ENCODE results near the gene BTBD8. TPM values are rescaled to one million over a fixed set of nuclear protein-coding genes. Genes with fewer than 3 reads are reported as not detected.

Gene BTBD8
- total RNA-seq, 4 donors from 2014 or later, result 3.7 to 15.2 (median 4.5) TPM

DNA sequence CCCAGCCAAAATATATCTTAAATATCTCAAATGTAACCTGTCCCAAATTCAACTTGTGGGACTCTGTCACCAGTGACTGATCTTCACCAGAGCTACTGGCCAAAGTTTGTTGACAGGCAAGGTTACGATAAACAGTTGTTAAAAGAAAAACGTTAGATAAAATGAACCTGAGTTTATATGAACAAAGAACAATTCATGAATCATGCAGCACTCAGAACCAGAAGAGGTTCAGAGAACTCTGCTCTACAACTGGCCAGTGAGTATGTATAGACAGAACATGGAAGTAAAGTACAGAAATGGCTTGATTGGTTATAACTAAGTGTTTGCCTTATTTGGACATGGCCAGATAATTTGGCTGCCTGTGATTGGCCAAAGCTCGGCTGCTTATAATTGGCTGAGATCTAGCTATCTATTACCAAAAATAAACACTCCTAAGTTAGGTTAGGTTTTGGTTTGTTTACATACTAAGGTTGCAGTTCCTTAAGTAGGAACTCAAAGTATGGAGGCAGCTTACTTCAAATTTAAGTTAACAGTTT is 25.5 kb downstream of the BTBD8 start:
- intact Hi-C loops (cut with DNase I; ENCODE audit: low total_unique reads), result no loop called here

DNA sequence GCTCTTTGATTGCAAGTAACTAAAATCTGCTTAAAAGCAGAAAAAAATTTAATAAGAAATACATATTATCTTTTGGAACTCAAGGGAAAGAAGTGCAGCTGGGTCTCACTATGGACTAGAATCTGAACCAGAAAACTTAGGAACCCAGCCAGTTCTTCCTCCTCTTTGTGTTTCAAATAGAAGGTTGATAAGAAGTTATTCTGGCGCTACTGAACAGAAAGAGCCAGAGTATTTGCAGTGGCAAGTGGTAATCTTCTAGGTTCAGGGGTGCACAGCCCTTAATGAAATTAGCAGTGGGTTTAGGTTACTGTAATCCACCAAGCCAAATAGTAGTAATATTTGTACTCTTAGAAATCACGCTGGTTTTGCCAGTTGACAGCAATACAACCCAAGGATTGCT is 28.5 kb downstream of the BTBD8 start:
- Histone ChIP-seq H3K4me1 (no peaks in the 10 kb centered on the region), H3K36me3 (no peaks in the 10 kb centered on the region), H3K27me3 (no peaks in the 10 kb centered on the region), H3K9me3 (no peaks in the 10 kb centered on the region), H3K27ac (no peak overlapping the region), H3K4me3 (no peak overlapping the region)
- DNase-seq, result no peak
- intact Hi-C loops (cut with DNase I; ENCODE audit: low total_unique reads), result no loop called here
- TF ChIP-seq, protein P1, sequence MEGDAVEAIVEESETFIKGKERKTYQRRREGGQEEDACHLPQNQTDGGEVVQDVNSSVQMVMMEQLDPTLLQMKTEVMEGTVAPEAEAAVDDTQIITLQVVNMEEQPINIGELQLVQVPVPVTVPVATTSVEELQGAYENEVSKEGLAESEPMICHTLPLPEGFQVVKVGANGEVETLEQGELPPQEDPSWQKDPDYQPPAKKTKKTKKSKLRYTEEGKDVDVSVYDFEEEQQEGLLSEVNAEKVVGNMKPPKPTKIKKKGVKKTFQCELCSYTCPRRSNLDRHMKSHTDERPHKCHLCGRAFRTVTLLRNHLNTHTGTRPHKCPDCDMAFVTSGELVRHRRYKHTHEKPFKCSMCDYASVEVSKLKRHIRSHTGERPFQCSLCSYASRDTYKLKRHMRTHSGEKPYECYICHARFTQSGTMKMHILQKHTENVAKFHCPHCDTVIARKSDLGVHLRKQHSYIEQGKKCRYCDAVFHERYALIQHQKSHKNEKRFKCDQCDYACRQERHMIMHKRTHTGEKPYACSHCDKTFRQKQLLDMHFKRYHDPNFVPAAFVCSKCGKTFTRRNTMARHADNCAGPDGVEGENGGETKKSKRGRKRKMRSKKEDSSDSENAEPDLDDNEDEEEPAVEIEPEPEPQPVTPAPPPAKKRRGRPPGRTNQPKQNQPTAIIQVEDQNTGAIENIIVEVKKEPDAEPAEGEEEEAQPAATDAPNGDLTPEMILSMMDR (IDR thresholded peaks at IDR 0.05), result no peak
- no peak for TF ChIP-seq POLR2A (IDR thresholded peaks at IDR 0.05)

More for the DNA sequence above, 25.5 kb downstream of the BTBD8 start:
- TF ChIP-seq, protein P1 (IDR thresholded peaks at IDR 0.05), result no peak
- TF ChIP-seq POLR2A (IDR thresholded peaks at IDR 0.05), result no peak
- Histone ChIP-seq H3K36me3 (no peaks in the 10 kb centered on the region), H3K4me1 (no peaks in the 10 kb centered on the region), H3K27me3 (no peaks in the 10 kb centered on the region), H3K4me3 (no peak overlapping the region), H3K9me3 (no peaks in the 10 kb centered on the region), H3K27ac (no peak overlapping the region)
- no peak for DNase-seq

DNA sequence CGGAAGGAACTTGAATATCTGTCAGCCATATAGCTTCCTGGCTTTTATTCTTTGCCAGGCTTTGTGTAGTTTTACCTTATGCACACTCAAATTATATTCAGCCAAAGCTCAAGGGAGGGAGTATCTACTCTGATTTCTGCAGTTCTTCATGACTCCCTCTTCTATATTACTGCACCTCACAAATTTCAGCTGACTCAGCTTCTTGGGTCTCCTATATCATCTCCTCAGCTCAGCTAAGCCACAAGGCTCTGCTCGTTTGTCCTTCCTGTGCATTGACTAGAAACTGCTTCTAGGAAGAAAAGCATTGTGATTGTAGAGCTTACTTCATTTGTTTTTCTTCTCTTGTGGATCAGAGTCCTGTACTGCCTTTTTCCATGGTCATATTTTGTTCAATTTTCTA is 37.4 kb downstream of the BTBD8 start:
- H3K4me1 ChIP-seq, result no peaks in the 10 kb centered on the region
- H3K27me3 ChIP-seq, result no peaks in the 10 kb centered on the region
- TF ChIP-seq, protein P1 (IDR thresholded peaks at IDR 0.05), result no peak
- TF ChIP-seq POLR2A (IDR thresholded peaks at IDR 0.05), result no peak
- H3K9me3 ChIP-seq, result no peaks in the 10 kb centered on the region
- no peaks in the 10 kb centered on the region for H3K36me3 ChIP-seq
- no peak overlapping the region for H3K4me3 ChIP-seq
- intact Hi-C loops (cut with DNase I; ENCODE audit: low total_unique reads), result no loop called here
- no peak for DNase-seq
- no peak overlapping the region for H3K27ac ChIP-seq

DNA sequence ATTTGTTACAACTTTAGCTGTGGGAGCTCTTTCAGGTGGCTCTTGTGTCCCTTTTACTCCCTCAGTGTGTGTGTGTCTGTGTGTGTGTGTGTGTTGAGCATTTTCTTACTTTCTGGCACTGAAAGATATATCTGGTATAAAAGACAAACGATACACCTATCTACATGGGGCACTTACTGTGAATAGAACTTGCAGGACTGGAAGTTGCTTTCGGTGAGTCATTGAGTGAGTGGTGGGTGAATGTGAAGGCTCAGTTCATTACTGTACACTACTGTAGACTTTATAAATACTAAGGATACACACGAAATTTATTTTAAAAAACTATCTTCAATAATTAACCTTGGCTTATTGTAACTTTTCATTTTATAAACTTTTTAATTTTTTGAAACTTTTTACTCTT is 38.7 kb downstream of the BTBD8 start:
- DNase-seq, result no peak

DNA sequence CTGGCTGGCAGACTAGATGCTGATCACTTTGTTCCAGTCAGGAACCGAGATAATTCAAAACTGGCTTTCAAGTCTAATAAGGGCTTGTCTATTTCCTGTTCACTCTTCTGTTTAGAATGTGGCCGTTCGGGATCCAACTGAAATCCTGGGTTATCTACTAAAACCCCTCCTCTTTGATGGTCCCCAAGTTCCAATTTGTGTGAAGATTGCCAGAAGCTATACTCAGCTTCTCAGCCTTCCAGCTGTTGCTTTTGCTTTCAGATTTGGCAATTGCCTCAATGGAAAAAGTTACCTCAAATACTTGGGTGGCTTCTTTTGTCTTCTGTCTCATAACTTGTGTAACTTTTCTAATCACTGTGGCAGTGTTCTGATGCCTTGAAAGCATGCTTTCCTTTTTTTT is 43.7 kb downstream of the BTBD8 start:
- no peaks in the 10 kb centered on the region for H3K36me3 ChIP-seq
- DNase-seq, result no peak
- TF ChIP-seq POLR2A (IDR thresholded peaks at IDR 0.05), result no peak
- TF ChIP-seq, protein P1 (IDR thresholded peaks at IDR 0.05), result no peak
- no peaks in the 10 kb centered on the region for H3K4me1 ChIP-seq
- intact Hi-C loops (cut with DNase I; ENCODE audit: low total_unique reads), result no loop called here
- no peaks in the 10 kb centered on the region for H3K9me3 ChIP-seq
- H3K27me3 ChIP-seq, result no peaks in the 10 kb centered on the region
- no peak overlapping the region for H3K4me3 ChIP-seq
- H3K27ac ChIP-seq, result no peak overlapping the region

More for the DNA sequence above, 38.7 kb downstream of the BTBD8 start:
- TF ChIP-seq, protein P1 (IDR thresholded peaks at IDR 0.05), result no peak
- no peak for TF ChIP-seq POLR2A (IDR thresholded peaks at IDR 0.05)
- no peaks in the 10 kb centered on the region for H3K9me3 ChIP-seq
- no peak overlapping the region for H3K4me3 ChIP-seq
- no peak overlapping the region for H3K27ac ChIP-seq
- H3K36me3 ChIP-seq, result no peaks in the 10 kb centered on the region
- H3K4me1 ChIP-seq, result no peaks in the 10 kb centered on the region
- H3K27me3 ChIP-seq, result no peaks in the 10 kb centered on the region
- intact Hi-C loops (cut with DNase I; ENCODE audit: low total_unique reads), result no loop called here
